ENCODE results near the gene HIGD1A. TPM values are rescaled to one million over a fixed set of nuclear protein-coding genes. Genes with fewer than 3 reads are reported as not detected.

The HIGD1A gene
- total and polyA plus RNA-seq, 9 of the 15 experiments (the other 6 are each of a cell fraction or from before 2014, with no cell fraction given), result 165 to 1,185 (median 333) TPM

DNA sequence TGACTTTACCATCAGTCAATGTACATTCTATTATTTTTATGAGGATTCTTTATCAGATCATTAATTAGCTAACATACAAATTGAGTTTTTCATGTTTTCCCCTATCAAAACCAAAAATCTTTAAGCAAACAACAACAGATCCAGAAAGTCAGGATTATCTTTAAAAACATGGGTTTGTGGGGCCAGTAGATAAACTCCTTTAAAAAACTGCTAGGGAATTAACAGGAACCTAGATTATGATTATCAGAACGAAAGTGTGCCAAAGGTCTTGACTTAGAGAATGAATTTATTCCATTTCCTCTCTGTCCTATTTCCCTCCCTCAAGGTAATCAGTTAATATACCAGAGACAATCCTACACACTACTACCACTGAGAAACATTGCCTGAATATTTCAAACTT is 18.1 kb downstream of the HIGD1A start (continued):
- peak; percentile 73 for TF ChIP-seq SMARCC2 (IDR thresholded peaks at IDR 0.05; ENCODE audit: low read depth)
- peak in 1 of 2 experiments; percentile 58; a peak in 1 of 4 replicates for TF ChIP-seq RCOR1 (IDR thresholded peaks at IDR 0.05; ENCODE audit: borderline replicate concordance in 1 of 2, low read depth in 2 of 2, low read length in 2 of 2)
- TF ChIP-seq FOXJ2 (tag; IDR thresholded peaks at IDR 0.05), result peak; percentile 74; the same call in 1 of the 2 replicates
- TF ChIP-seq SOX6 (IDR thresholded peaks at IDR 0.05), result peak; percentile 69
- TF ChIP-seq NCOR1 (IDR thresholded peaks at IDR 0.05), result peak; percentile 71
- peak; percentile 85 for TF ChIP-seq EP300 (IDR thresholded peaks at IDR 0.05; ENCODE audit: low read length)
- TF ChIP-seq SIN3B (IDR thresholded peaks at IDR 0.05; ENCODE audit: low read depth), result no peak
- peak; percentile 87 for TF ChIP-seq TAL1 (IDR thresholded peaks at IDR 0.05)
- TF ChIP-seq TEAD4 (IDR thresholded peaks at IDR 0.05; ENCODE audit: low read length), result peak; percentile 77
- TF ChIP-seq TEAD4 (CRISPR knock-in tag; IDR thresholded peaks at IDR 0.05; ENCODE audit: borderline replicate concordance), result no peak
- TF ChIP-seq TCF3 (CRISPR knock-in tag; IDR thresholded peaks at IDR 0.05), result peak; percentile 75

DNA sequence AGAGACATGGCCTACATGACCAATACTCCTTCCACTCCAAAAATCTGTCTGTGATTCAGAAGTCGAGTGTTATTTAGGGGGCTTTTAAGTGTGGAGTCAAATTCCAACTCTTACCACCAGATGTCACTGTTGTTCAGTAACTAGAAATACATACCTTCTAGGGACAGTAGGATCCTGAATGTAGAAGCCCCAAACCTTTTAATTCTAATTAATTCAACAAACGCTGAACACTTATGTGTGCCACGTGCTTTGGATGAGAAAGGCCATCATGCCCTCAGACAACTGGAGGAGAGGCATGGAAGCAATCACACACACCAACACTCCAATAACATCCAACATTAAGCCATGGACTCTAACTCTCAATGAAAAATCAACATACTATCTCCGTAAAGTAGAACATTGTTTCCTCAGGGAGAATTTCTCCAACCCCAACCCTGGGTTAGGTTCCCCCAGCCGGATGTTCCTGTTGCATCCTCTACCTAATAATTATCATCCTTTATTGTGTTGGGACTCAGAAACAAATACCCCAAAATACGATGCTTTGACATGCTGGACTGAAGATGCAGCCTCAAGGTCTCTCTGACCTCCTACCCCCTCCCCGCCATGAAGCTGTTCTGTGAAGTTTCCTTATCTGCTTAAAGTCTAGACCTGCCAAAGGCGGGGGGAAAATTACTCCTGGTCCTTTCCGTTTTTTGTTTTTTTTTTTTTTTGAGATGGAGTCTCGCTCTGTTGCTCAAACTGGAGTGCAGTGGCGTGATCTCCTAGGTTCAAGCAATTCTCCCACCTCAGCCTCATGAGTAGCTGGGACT is 23.2 kb downstream of the HIGD1A start:
- DNase-seq (ENCODE audit: extremely low read depth in 1 of 4, low spot score in 3 of 4) (peak; percentile 61 to 81 (median 70)), FAIRE-seq (peak; percentile 86), ATAC-seq (peak; percentile 95)
- Histone ChIP-seq H3K4me2 (ENCODE audit: insufficient read depth, low read length) (no peak overlapping the region), H3K4me1 (replicated peaks in 1 of 2; ENCODE audit: control insufficient read depth in 2 of 2, insufficient read depth in 2 of 2, low read length in 2 of 2) (peaks cover 4 to 6% of the 10 kb centered on the region in 2 experiments; a peak in 2 of 5 replicates), H3K9me1 (ENCODE audit: control insufficient read depth, insufficient read depth, low read length) (no peaks in the 10 kb centered on the region), H3K4me3 (no peak overlapping the region), H3K9me3 (replicated peaks; ENCODE audit: control insufficient read depth, insufficient read depth, low read depth, low read length) (no peaks in the 10 kb centered on the region), H3K36me3 (ENCODE audit: control insufficient read depth, insufficient read depth, low read length) (peaks cover 53% of the 10 kb centered on the region), H3K79me2 (ENCODE audit: control insufficient read depth, insufficient read depth, low read length) (no peaks in the 10 kb centered on the region), H4K20me1 (replicated peaks; ENCODE audit: control insufficient read depth, insufficient read depth, low read length) (peaks cover 3% of the 10 kb centered on the region; the same call in 1 of the 2 replicates), H2AFZ (ENCODE audit: low read depth, low read length) (no peak overlapping the region), H3K27me3 (ENCODE audit: control insufficient read depth in 2 of 2, insufficient read depth in 2 of 2, low read length in 2 of 2) (no peaks in the 10 kb centered on the region), H3K9ac (ENCODE audit: insufficient read depth in 1 of 2, low read depth in 2 of 2, low read length in 2 of 2) (no peak overlapping the region), H3K27ac (ENCODE audit: extremely low read depth, low read depth, low read length) (no peak overlapping the region)
- ChIA-PET CTCF (ENCODE audit: low intra/inter-chr PET ratio) (interaction anchor here (0.6 to 3.6 kb wide), 12 partner anchors 26 to 181 kb away, joined by 3 to 61 read pairs (median 4); no protein-coding TSS in a partner anchor), POLR2A (interaction anchor here (0.6 kb wide), 1 partner anchor 36 kb away, joined by 4 read pairs; no protein-coding TSS in a partner anchor)
- no TSS peak for BruUV-seq (replicated peaks)
- WGBS (ENCODE audit: insufficient coverage, low coverage, missing lambda C conversion rate), result 32% methylated on average over 9 of the region's 11 CpGs
- intact Hi-C loops (cut with micrococcal nuclease), result loop anchor here (1.0 to 2.0 kb wide), 4 partner anchors 38 to 100 kb away; no protein-coding TSS in a partner anchor
- in situ Hi-C loops (cut with MboI), result loop anchor here (5.0 kb wide), 2 partner anchors 46 to 96 kb away; partner anchors contain the start of gene CYP8B1
- TF ChIP-seq ADNP (tag; IDR thresholded peaks at IDR 0.05) (no peak), ARID2 (IDR thresholded peaks at IDR 0.05) (peak; percentile 76), ZNF282 (CRISPR knock-in tag; IDR thresholded peaks at IDR 0.05) (no peak)
